GM19043 (cell line): Measurements from ENCODE around the gene RGS6.

ENCODE experiments used
- ATAC-seq: cut with Tn5 transposase; IDR thresholded peaks from one replicate; pipeline ENCODE4 v1.9.1; 2021; ENCODE audit warnings: low read depth; ENCODE audit not compliant: unreplicated experiment

The RGS6 gene

GRCh38 chr14:72141084-72141483 lies 208.9 kb downstream of the RGS6 start:
- ATAC-seq = no peak

DNA sequence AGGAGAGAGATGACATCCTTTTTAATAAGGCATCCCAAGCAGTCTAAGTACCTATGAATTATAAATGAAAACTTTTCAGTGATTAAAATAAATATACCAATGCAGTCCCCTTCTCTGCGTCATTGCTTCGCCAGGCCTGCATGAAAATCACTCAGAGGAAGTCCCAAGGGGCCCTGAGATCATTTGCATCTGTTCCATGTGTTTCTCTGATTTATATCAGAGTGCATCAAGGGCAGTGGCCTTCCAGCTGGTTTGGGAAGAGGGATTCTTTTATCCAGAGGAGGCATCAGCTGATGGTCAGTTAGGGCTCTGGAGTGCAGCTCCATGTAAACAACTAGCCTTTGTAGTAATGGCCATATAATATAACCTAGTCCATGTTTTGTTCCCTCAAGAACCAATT lies 210.1 kb downstream of the RGS6 start:
- ATAC-seq = no peak

- no peak for ATAC-seq
Observed at GRCh38 chr14:72146241-72146640, 214.0 kb downstream of the RGS6 start.

- no peak for ATAC-seq
Observed at GRCh38 chr14:72154645-72155378, 222.6 kb downstream of the RGS6 start.

GRCh38 chr14:72155379-72155993 lies 223.3 kb downstream of the RGS6 start:
- ATAC-seq = no peak

- no peak for ATAC-seq
Observed at GRCh38 chr14:72164420-72165228, 232.4 kb downstream of the RGS6 start.

DNA sequence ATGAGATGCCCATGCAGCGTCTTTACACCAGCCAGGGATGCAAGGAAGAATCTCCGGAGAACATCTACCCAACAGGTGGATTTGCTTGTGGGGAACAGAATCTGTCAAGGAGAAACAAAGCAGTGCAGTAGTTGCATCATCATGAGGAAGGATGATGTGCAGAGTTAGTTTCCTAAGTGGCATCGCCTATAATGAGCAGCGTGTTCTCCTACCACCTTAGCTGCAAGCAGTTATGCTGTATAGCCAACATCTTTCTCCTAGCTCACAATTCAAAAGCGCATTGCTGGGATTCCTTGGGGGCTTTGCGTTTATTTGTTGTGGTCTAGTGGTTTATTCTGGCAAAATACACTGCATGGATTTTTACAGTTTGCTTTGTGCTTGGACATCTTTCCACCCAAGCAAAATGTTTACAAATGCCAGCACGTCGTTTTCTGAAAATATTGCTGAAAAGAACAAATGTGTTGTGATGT lies 233.0 kb downstream of the RGS6 start:
- ATAC-seq = no peak

GRCh38 chr14:72169521-72169920 lies 237.3 kb downstream of the RGS6 start:
- ATAC-seq = no peak

GRCh38 chr14:72172049-72172448 lies 239.8 kb downstream of the RGS6 start:
- no peak for ATAC-seq

GRCh38 chr14:72172597-72172996 lies 240.4 kb downstream of the RGS6 start:
- no peak for ATAC-seq

- ATAC-seq = no peak
Observed at GRCh38 chr14:72173038-72173720, 240.9 kb downstream of the RGS6 start.

- no peak for ATAC-seq
Observed at GRCh38 chr14:72177251-72177650, 245.0 kb downstream of the RGS6 start.

GRCh38 chr14:72178517-72178916 lies 246.3 kb downstream of the RGS6 start:
- ATAC-seq = no peak

GRCh38 chr14:72182708-72183432 lies 250.6 kb downstream of the RGS6 start:
- ATAC-seq = no peak

DNA sequence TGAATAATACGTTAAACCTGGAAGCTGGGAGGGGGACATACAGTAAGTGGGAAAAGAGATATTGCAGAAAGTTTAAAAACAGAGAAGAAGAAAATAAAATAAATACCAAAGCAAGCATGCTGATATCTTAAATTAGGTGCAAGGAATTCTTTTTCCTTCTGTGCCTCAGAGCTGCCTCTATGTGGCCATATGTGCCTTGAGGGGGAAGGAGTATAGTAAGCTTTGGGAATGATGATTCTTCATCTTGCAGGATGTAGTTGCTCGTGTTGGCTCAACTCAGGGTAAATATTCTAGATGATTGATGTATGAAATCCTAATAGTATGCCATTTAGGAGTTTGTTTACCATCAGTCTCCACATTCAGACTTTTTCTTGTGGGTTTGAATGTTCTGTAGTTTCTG lies 251.4 kb downstream of the RGS6 start:
- ATAC-seq = no peak

GRCh38 chr14:72186523-72186922 lies 254.3 kb downstream of the RGS6 start:
- ATAC-seq = no peak

DNA sequence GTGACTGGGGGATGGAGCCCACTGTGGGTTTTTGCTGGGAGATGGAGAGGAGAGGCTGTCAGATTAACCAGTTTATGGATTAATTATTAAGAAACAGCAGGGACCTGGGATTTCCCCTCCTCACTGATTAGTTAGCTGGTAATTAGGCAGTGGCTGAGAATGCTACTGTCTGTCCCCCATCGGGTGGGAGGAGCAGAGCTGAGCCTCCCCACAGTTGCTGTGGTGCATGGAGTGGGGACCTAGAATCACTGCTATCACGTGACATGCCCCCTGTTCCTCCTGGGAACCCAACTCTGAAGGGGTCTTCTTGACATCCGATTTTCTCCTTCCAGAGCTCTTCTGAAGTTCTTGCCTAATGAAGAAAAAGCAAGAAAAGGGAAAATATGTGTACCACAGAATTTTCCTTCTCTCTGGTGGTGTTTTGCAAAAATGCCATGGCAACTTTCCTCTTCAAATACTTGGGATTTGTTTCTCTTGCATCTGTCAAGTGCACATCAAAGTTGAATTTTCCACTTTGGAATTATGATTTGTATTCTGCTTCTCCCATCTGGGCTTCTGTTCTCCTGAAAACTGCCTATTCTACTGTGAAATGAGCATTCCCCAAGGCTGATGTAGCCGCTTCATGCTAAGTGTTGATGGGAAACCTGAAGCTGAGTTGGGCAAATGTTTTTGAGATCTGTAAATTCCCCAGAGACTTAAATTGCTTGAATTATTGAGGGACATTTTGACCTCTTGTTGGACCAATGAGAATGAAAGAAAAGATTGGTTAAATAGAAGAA lies 264.2 kb downstream of the RGS6 start:
- no peak for ATAC-seq

GRCh38 chr14:72201645-72202044 lies 269.4 kb downstream of the RGS6 start:
- ATAC-seq = no peak

DNA sequence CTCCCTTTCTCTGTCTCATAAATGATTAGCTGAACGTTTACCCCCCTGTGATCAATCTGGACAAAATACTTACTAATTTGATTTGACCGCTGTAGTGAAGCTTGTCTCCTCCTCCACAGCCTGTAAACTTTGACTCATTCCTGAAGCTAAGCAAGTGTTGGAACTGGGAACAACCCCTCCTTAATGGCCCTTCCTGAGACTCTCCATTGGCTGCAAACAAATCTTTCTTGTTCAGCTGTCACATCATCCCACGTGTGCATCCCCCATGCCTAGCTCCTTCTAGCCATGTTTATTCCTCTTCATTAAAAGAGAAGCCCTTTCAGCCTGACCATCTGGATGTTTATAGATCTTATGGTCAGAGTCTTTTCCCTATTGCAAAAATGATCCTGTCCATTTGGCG lies 281.2 kb downstream of the RGS6 start:
- no peak for ATAC-seq
